GM19395 (cell line): ENCODE data around the gene C1orf116.
"Not testable (repeated sequence)": the region's sequence is repeated elsewhere in the genome, so short reads cannot be mapped to it uniquely, and the experiment has no call there.

Experiments used
- ATAC-seq: cut with Tn5 transposase; IDR thresholded peaks from one replicate; pipeline ENCODE4 v1.9.1; 2021; ENCODE audit warnings: mild to moderate bottlenecking, moderate library complexity; ENCODE audit not compliant: unreplicated experiment

C1orf116 gene

GRCh38 chr1:207059881-207060280, 27.3 kb upstream of the C1orf116 start:
- no peak for ATAC-seq

GRCh38 chr1:207058878-207059867, 26.6 kb upstream of the C1orf116 start:
- ATAC-seq = no peak

GRCh38 chr1:207058252-207058651, 25.7 kb upstream of the C1orf116 start:
- no peak for ATAC-seq

GRCh38 chr1:207056673-207057072, 24.1 kb upstream of the C1orf116 start:
- no peak for ATAC-seq

- ATAC-seq = no peak
Observed at GRCh38 chr1:207055386-207056001, 22.9 kb upstream of the C1orf116 start.

- no peak for ATAC-seq
Observed at GRCh38 chr1:207054491-207054890, 21.9 kb upstream of the C1orf116 start.

- ATAC-seq = peak; percentile 83
Observed at GRCh38 chr1:207052911-207053769, 20.6 kb upstream of the C1orf116 start, which contains the start of gene PFKFB2. TSS of gene PFKFB2 (plus strand) at chr1:207053275. CDS start at chr1:207054718, 1,443 bp downstream.

GRCh38 chr1:207051191-207051943, 18.8 kb upstream of the C1orf116 start, which contains the start of gene YOD1:
TSS of gene YOD1 (minus strand) at chr1:207051208. CDS start at chr1:207051030, 178 bp downstream.
- no peak for ATAC-seq

- peak; percentile 57 for ATAC-seq
Observed at GRCh38 chr1:207050480-207051190, 18.1 kb upstream of the C1orf116 start.

GRCh38 chr1:207049974-207050391, 17.4 kb upstream of the C1orf116 start:
- peak; percentile 39 for ATAC-seq

GRCh38 chr1:207049514-207049913, 17.0 kb upstream of the C1orf116 start:
- no peak for ATAC-seq

- ATAC-seq = no peak
Observed at GRCh38 chr1:207049054-207049453, 16.5 kb upstream of the C1orf116 start.

- ATAC-seq = no peak
Observed at GRCh38 chr1:207048041-207048440, 15.5 kb upstream of the C1orf116 start.

GRCh38 chr1:207047505-207047904, 14.9 kb upstream of the C1orf116 start:
- no peak for ATAC-seq

- ATAC-seq = no peak
Observed at GRCh38 chr1:207045453-207045852, 12.9 kb upstream of the C1orf116 start.

GRCh38 chr1:207041397-207041796, 8.8 kb upstream of the C1orf116 start:
- not testable (repeated sequence) for ATAC-seq

- ATAC-seq = no peak
Observed at GRCh38 chr1:207040181-207040533, 7.6 kb upstream of the C1orf116 start.

GRCh38 chr1:207039380-207040180, 7.0 kb upstream of the C1orf116 start:
- no peak for ATAC-seq

GRCh38 chr1:207036865-207037264, 4.3 kb upstream of the C1orf116 start:
- no peak for ATAC-seq
